ENCODE measurements around the gene SLC35E3. TPM values are rescaled to one million over a fixed set of nuclear protein-coding genes. Genes with fewer than 3 reads are reported as not detected.

Gene SLC35E3
- total and polyA plus RNA-seq, 2 of the 13 experiments (the other 11 are each of a cell fraction or from before 2014, with no cell fraction given) = 13.0 to 22.1 TPM

DNA sequence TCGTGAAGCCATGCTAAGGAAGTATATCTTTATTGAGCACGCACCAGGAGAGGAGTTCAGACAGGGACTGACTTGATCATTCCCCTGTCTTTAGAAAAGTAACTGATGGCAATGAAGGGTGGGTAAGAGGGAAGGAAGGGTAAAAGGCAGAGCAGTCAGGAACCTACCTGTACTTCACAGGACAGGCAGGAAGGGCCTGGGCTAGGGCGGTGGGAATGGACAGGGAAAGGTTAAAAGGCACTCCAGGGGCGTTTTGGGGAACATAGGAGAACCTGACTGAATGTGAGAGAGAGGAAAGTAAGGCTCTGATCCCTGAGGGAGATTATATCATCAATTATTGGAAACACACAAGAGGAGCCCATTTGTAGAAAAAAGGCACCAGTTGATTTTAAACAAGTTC is 3.9 kb downstream of the SLC35E3 start (continued):
- TF ChIP-seq, protein P1, sequence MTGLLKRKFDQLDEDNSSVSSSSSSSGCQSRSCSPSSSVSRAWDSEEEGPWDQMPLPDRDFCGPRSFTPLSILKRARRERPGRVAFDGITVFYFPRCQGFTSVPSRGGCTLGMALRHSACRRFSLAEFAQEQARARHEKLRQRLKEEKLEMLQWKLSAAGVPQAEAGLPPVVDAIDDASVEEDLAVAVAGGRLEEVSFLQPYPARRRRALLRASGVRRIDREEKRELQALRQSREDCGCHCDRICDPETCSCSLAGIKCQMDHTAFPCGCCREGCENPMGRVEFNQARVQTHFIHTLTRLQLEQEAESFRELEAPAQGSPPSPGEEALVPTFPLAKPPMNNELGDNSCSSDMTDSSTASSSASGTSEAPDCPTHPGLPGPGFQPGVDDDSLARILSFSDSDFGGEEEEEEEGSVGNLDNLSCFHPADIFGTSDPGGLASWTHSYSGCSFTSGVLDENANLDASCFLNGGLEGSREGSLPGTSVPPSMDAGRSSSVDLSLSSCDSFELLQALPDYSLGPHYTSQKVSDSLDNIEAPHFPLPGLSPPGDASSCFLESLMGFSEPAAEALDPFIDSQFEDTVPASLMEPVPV (CRISPR knock-in tag; IDR thresholded peaks at IDR 0.05) = no peak
- TF ChIP-seq ZNF33A (CRISPR knock-in tag; IDR thresholded peaks at IDR 0.05; ENCODE audit: borderline replicate concordance) (no peak), GLI4 (CRISPR knock-in tag; IDR thresholded peaks at IDR 0.05; ENCODE audit: borderline replicate concordance) (no peak), CC2D1A (CRISPR knock-in tag; IDR thresholded peaks at IDR 0.05) (no peak)

DNA sequence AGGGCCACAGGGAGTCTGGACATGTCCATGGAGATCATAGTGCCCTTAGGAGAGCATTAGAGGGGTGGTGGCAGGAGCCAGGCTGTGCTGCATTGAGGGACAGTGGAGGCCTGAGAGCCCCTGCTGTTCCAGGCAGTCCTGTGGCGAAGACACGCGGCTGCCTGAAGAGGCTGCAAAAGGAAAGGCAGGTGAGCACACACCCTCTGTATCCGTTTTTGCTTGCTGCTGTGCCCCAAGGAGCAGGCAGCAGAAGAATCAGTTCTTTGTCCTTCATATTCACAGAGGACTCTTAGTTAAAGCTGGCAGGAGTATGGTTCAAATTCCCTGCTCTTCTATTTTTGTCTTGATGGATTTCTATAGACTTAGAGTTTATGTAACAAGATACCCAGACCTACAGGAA is 4.5 kb downstream of the SLC35E3 start:
- 90% methylated on average over 4 of the region's 4 CpGs for WGBS (ENCODE audit: low lambda C conversion rate)
- Histone ChIP-seq H3K27ac (ENCODE audit: extremely low read length, insufficient read depth, low read length) (no peak overlapping the region), H3K27me3 (ENCODE audit: control insufficient read depth in 1 of 2, insufficient read depth in 2 of 2, low read length in 2 of 2) (no peaks in the 10 kb centered on the region; a peak in 1 of 5 replicates), H3K4me1 (ENCODE audit: insufficient read depth, low read length) (peaks cover 32% of the 10 kb centered on the region), H3K36me3 (replicated peaks in 1 of 2; ENCODE audit: control insufficient read depth in 1 of 2, insufficient read depth in 2 of 2, low read length in 2 of 2) (peaks cover 3 to 41% of the 10 kb centered on the region in 2 experiments), H4K20me1 (ENCODE audit: insufficient read depth, low read length) (peaks cover 3% of the 10 kb centered on the region; the same call in 1 of the 2 replicates), H2AFZ (ENCODE audit: low read length) (no peak overlapping the region), H3K4me2 (ENCODE audit: low read depth, low read length) (no peak overlapping the region), H3K9ac (ENCODE audit: insufficient read depth, low read depth, low read length) (no peak overlapping the region), H3K9me3 (ENCODE audit: low read length) (no peaks in the 10 kb centered on the region), H3K79me2 (ENCODE audit: insufficient read depth, low read length) (peaks cover 37% of the 10 kb centered on the region), H3K4me3 (replicated peaks in 1 of 3; ENCODE audit: insufficient read depth in 1 of 3, low read depth in 2 of 3, low read length in 3 of 3) (no peak overlapping the region)
- intact Hi-C loops (cut with micrococcal nuclease; ENCODE audit: unreplicated experiment) (no loop called here), in situ Hi-C loops (cut with HindIII; ENCODE audit: extremely low pct_ligation_motif_present, low pct_unique_long_range_greater_than_20kb) (no loop called here)
- ChIA-PET CTCF (ENCODE audit: low intra/inter-chr PET ratio, low total read pairs) (no interaction called here), POLR2A (no interaction called here)
- no peak for FAIRE-seq
- no peak for ATAC-seq
- no TSS peak for BruUV-seq (replicated peaks)
- no peak for DNase-seq (ENCODE audit: low spot score)
- no peak for TF ChIP-seq ZNF577 (CRISPR knock-in tag; IDR thresholded peaks at IDR 0.05; ENCODE audit: borderline replicate concordance, low read depth)
- TF ChIP-seq ZC3H13 (CRISPR knock-in tag; IDR thresholded peaks at IDR 0.05) = no peak
- TF ChIP-seq HNF4A (CRISPR knock-in tag; IDR thresholded peaks at IDR 0.05) = no peak
- TF ChIP-seq, protein P2, sequence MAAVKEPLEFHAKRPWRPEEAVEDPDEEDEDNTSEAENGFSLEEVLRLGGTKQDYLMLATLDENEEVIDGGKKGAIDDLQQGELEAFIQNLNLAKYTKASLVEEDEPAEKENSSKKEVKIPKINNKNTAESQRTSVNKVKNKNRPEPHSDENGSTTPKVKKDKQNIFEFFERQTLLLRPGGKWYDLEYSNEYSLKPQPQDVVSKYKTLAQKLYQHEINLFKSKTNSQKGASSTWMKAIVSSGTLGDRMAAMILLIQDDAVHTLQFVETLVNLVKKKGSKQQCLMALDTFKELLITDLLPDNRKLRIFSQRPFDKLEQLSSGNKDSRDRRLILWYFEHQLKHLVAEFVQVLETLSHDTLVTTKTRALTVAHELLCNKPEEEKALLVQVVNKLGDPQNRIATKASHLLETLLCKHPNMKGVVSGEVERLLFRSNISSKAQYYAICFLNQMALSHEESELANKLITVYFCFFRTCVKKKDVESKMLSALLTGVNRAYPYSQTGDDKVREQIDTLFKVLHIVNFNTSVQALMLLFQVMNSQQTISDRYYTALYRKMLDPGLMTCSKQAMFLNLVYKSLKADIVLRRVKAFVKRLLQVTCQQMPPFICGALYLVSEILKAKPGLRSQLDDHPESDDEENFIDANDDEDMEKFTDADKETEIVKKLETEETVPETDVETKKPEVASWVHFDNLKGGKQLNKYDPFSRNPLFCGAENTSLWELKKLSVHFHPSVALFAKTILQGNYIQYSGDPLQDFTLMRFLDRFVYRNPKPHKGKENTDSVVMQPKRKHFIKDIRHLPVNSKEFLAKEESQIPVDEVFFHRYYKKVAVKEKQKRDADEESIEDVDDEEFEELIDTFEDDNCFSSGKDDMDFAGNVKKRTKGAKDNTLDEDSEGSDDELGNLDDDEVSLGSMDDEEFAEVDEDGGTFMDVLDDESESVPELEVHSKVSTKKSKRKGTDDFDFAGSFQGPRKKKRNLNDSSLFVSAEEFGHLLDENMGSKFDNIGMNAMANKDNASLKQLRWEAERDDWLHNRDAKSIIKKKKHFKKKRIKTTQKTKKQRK (IDR thresholded peaks at IDR 0.05; ENCODE audit: low read length) = no peak
- TF ChIP-seq, protein P3, sequence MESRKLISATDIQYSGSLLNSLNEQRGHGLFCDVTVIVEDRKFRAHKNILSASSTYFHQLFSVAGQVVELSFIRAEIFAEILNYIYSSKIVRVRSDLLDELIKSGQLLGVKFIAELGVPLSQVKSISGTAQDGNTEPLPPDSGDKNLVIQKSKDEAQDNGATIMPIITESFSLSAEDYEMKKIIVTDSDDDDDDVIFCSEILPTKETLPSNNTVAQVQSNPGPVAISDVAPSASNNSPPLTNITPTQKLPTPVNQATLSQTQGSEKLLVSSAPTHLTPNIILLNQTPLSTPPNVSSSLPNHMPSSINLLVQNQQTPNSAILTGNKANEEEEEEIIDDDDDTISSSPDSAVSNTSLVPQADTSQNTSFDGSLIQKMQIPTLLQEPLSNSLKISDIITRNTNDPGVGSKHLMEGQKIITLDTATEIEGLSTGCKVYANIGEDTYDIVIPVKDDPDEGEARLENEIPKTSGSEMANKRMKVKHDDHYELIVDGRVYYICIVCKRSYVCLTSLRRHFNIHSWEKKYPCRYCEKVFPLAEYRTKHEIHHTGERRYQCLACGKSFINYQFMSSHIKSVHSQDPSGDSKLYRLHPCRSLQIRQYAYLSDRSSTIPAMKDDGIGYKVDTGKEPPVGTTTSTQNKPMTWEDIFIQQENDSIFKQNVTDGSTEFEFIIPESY (CRISPR knock-in tag; IDR thresholded peaks at IDR 0.05) = peak; percentile 57; the same call in 1 of the 2 replicates
- no peak for TF ChIP-seq ZNF282 (IDR thresholded peaks at IDR 0.05; ENCODE audit: partially characterized antibody)

All from HepG2 (cell line).